ENCODE data around the gene SETMAR.

DNA sequence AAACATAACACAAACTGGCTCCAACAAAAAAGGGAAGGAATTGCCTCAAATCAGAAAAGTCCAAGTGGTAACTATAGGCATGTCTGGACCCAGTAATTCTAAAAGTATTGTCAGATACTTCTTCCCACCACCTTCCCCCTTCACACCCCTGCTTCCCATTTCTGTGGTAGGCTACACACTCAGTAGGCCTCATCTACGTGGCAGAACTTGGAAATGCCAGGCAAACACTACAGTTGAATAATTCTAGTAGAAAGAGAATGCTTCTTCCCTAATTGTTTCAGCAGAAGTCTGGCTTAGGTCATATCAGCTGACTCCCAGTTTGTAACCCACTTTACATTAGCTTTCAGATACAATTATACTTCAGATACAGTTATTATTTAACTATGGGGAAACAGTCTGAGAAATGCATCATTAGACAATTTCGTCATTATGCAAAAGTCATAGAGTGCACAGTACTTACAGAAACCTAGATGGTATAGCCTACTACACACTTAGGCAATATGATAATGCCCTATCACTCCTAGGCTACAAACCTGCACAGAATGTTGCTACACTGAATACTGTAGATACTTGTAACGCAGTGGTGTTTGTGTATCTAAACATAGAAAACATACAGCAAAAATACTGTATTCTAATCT, 6.4 kb downstream of the SETMAR start:
- TF ChIP-seq POLR2AphosphoS5 (IDR thresholded peaks at IDR 0.05), result no peak
- no peak for TF ChIP-seq POLR2A (IDR thresholded peaks at IDR 0.05)
